IMR-90 (cell line): ENCODE results near the gene ERCC4.

Experiments used
- BHLHE40 ChIP-seq: fragments of 150-350 bp; IDR thresholded peaks from 2 replicates; pipeline ENCODE4 v1.6.1; 2016; ENCODE audit warnings: mild to moderate bottlenecking, low read depth, low read length
- CHD1 ChIP-seq: IDR thresholded peaks from 2 replicates; pipeline ENCODE4 v1.6.1; 2012; ENCODE audit warnings: low read depth, low read length, improper control_type of control experiment
- ELK1 ChIP-seq: fragments of 150-350 bp; IDR thresholded peaks from 2 replicates; pipeline ENCODE4 v1.6.1; 2016; ENCODE audit warnings: low read depth, mild to moderate bottlenecking, low read length, moderate library complexity, borderline replicate concordance
- FOS ChIP-seq: fragments of 150-350 bp; IDR thresholded peaks from 2 replicates; pipeline ENCODE4 v1.6.1; 2016; ENCODE audit warnings: low read depth, low read length
- POLR2A ChIP-seq: IDR thresholded peaks from 2 replicates; pipeline ENCODE4 v1.6.1; 2012; ENCODE audit warnings: mild to moderate bottlenecking, low read depth, low read length
- RCOR1 ChIP-seq: IDR thresholded peaks from 2 replicates; pipeline ENCODE4 v1.6.1; 2012; ENCODE audit warnings: mild to moderate bottlenecking, low read length, improper control_type of control experiment; ENCODE audit not compliant: insufficient replicate concordance
- SMC3 ChIP-seq: fragments of 150-350 bp; IDR thresholded peaks from 2 replicates; pipeline ENCODE4 v1.6.1; 2016; ENCODE audit warnings: low read depth, mild to moderate bottlenecking, antibody characterized with exemption, low read length, moderate library complexity
- TF ChIP-seq, protein P1 (sequence below): fragments of 150-350 bp; IDR thresholded peaks from 2 replicates; pipeline ENCODE4 v1.6.1; 2017; ENCODE audit warnings: mild to moderate bottlenecking, antibody characterized with exemption, low read length, low read depth
- TF ChIP-seq, protein P2 (sequence below): conservative IDR thresholded peaks from 2 replicates; pipeline ENCODE4 v1.5.1; 2012; ENCODE audit warnings: mild to moderate bottlenecking, low read depth, low read length, improper control_type of control experiment

GRCh38 chr16:13926464-13926863, 6.5 kb downstream of the ERCC4 start:
- TF ChIP-seq CHD1 (no peak), BHLHE40 (no peak), POLR2A (no peak), SMC3 (no peak), FOS (no peak), ELK1 (no peak), RCOR1 (no peak)
- TF ChIP-seq, protein P1, sequence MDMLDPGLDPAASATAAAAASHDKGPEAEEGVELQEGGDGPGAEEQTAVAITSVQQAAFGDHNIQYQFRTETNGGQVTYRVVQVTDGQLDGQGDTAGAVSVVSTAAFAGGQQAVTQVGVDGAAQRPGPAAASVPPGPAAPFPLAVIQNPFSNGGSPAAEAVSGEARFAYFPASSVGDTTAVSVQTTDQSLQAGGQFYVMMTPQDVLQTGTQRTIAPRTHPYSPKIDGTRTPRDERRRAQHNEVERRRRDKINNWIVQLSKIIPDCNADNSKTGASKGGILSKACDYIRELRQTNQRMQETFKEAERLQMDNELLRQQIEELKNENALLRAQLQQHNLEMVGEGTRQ = no peak
- TF ChIP-seq, protein P2, sequence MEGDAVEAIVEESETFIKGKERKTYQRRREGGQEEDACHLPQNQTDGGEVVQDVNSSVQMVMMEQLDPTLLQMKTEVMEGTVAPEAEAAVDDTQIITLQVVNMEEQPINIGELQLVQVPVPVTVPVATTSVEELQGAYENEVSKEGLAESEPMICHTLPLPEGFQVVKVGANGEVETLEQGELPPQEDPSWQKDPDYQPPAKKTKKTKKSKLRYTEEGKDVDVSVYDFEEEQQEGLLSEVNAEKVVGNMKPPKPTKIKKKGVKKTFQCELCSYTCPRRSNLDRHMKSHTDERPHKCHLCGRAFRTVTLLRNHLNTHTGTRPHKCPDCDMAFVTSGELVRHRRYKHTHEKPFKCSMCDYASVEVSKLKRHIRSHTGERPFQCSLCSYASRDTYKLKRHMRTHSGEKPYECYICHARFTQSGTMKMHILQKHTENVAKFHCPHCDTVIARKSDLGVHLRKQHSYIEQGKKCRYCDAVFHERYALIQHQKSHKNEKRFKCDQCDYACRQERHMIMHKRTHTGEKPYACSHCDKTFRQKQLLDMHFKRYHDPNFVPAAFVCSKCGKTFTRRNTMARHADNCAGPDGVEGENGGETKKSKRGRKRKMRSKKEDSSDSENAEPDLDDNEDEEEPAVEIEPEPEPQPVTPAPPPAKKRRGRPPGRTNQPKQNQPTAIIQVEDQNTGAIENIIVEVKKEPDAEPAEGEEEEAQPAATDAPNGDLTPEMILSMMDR = no peak
